WTC11 (cell line): ENCODE measurements around the gene RETREG3. TPM values are rescaled to one million over a fixed set of nuclear protein-coding genes. Genes with fewer than 3 reads are reported as not detected.
A peak's percentile ranks its signal among the peaks of the same experiment; 100 is the strongest.

Experiments
- ATAC-seq: fragments of 200-7000 bp; cut with Tn5 transposase; 2 replicates; pipeline ENCODE4 v1.10.0; 2021; ENCODE audit warnings: mild to moderate bottlenecking, moderate library complexity
- CTCF ChIA-PET: fragments of 300-600 bp; sonication (Branson Sonifier 250); formaldehyde crosslinking; loops from one replicate; lab custom pipeline; 2021; ENCODE audit warnings: antibody characterized with exemption; lab: Charles Lee
- POLR2A ChIA-PET: fragments of 350-600 bp; sonication (Branson Sonifier 250); formaldehyde crosslinking; loops from one replicate; lab custom pipeline; 2021; ENCODE audit warnings: antibody characterized with exemption; lab: Charles Lee
- DNase-seq: peaks from one replicate; pipeline ENCODE4 v3.0.0; 2021; ENCODE audit warnings: low spot score
- H3K27ac Mint-ChIP-seq: 2 replicates; pipeline ENCODE4 v1.8.0; 2021; ENCODE audit warnings: mixed read lengths
- H3K27me3 Mint-ChIP-seq: 2 replicates; pipeline ENCODE4 v1.8.0; 2021; ENCODE audit warnings: low read depth, mild to moderate bottlenecking, moderate library complexity, mixed read lengths
- H3K36me3 Mint-ChIP-seq: 2 replicates; pipeline ENCODE4 v1.8.0; 2021; ENCODE audit warnings: mixed read lengths
- H3K4me1 Mint-ChIP-seq: 2 replicates; pipeline ENCODE4 v1.8.0; 2022; ENCODE audit warnings: mixed read lengths
- H3K4me3 Mint-ChIP-seq: 2 replicates; pipeline ENCODE4 v1.8.0; 2021; ENCODE audit warnings: mild to moderate bottlenecking, moderate library complexity, mixed read lengths
- H3K9me3 Mint-ChIP-seq: 2 replicates; pipeline ENCODE4 v1.8.0; 2021; ENCODE audit warnings: mixed read lengths
- AFF4 ChIP-seq: sonication (generic); formaldehyde crosslinking; IDR thresholded peaks from 2 replicates; pipeline ENCODE4 v1.8.1; 2023; ENCODE audit warnings: mild to moderate bottlenecking, missing genetic modification reagents, borderline replicate concordance
- AR ChIP-seq: fragments of 250-450 bp; sonication (Bioruptor Pico); IDR thresholded peaks from 2 replicates; pipeline ENCODE4 v1.9.0; 2021; ENCODE audit warnings: mild to moderate bottlenecking
- ARID4B ChIP-seq: sonication (generic); formaldehyde crosslinking; IDR thresholded peaks from 2 replicates; pipeline ENCODE4 v1.8.0; 2023; ENCODE audit warnings: missing genetic modification reagents, mild to moderate bottlenecking, borderline replicate concordance
- FOXP4 ChIP-seq: sonication (generic); formaldehyde crosslinking; IDR thresholded peaks from 2 replicates; pipeline ENCODE4 v1.8.0; 2022; ENCODE audit warnings: mild to moderate bottlenecking, missing genetic modification reagents
- GRHL2 ChIP-seq: fragments of 250-450 bp; sonication (Bioruptor Pico); IDR thresholded peaks from 2 replicates; pipeline ENCODE4 v1.8.0; 2022; ENCODE audit warnings: mild to moderate bottlenecking, moderate library complexity; ENCODE audit not compliant: insufficient replicate concordance, severe bottlenecking
- NR3C1 ChIP-seq: sonication (generic); formaldehyde crosslinking; conservative IDR thresholded peaks from 2 replicates; pipeline ENCODE4 v1.8.1; 2023; ENCODE audit warnings: low read depth, mild to moderate bottlenecking, missing genetic modification reagents
- PRDM15 ChIP-seq: sonication (generic); formaldehyde crosslinking; IDR thresholded peaks from 2 replicates; pipeline ENCODE4 v1.8.0; 2022; ENCODE audit warnings: missing genetic modification reagents
- SOX15 ChIP-seq: fragments of 250-450 bp; sonication (Bioruptor Pico); IDR thresholded peaks from 2 replicates; pipeline ENCODE4 v1.9.0; 2021; ENCODE audit warnings: mild to moderate bottlenecking
- ZBTB21 ChIP-seq: sonication (generic); formaldehyde crosslinking; IDR thresholded peaks from 2 replicates; pipeline ENCODE4 v1.8.1; 2023; ENCODE audit warnings: mild to moderate bottlenecking, missing genetic modification reagents, borderline replicate concordance
- ZNF138 ChIP-seq: sonication (generic); formaldehyde crosslinking; conservative IDR thresholded peaks from 2 replicates; pipeline ENCODE4 v1.8.1; 2022; ENCODE audit warnings: mild to moderate bottlenecking, moderate library complexity, missing genetic modification reagents
- total RNA-seq: library from RNA; stranded (reverse); gene quantifications from 3 replicates; pipeline ENCODE4 v1.2.3, GENCODE V29; 2021

RETREG3 gene
- total RNA-seq, 1 experiment from 2014 or later = 40.4 TPM

- no peak for TF ChIP-seq AFF4 (CRISPR knock-in tag)
- TF ChIP-seq GRHL2 (CRISPR knock-in tag) = no peak
- TF ChIP-seq FOXP4 (CRISPR knock-in tag) = no peak
- no peak for TF ChIP-seq ZBTB21 (CRISPR knock-in tag)
- no peak for TF ChIP-seq SOX15
- TF ChIP-seq AR = no peak
Measured at GRCh38 chr17:42603318-42603717, 5.9 kb downstream of the RETREG3 start (continued).

- H3K9me3 Mint-ChIP-seq = no peaks in the 10 kb centered on the region
- no peaks in the 10 kb centered on the region for H3K4me1 Mint-ChIP-seq
- POLR2A ChIA-PET = no interaction called here
Measured at GRCh38 chr17:42598905-42599304, 10.3 kb downstream of the RETREG3 start.

More at GRCh38 chr17:42598905-42599304, 10.3 kb downstream of the RETREG3 start:
- no peak for TF ChIP-seq ZNF138
- TF ChIP-seq ARID4B = no peak
- no peak for TF ChIP-seq NR3C1 (CRISPR knock-in tag)
- TF ChIP-seq PRDM15 (CRISPR knock-in tag) = no peak
- Mint-ChIP-seq H3K4me3 (no peak overlapping the region), H3K36me3 (peaks cover 7% of the 10 kb centered on the region; the same call in 1 of the 2 replicates), H3K27me3 (no peaks in the 10 kb centered on the region), H3K27ac (peak overlapping the region; percentile 88)
- DNase-seq (no peak), ATAC-seq (no peak)
- CTCF ChIA-PET = interaction anchor here (0.7 to 2.0 kb wide), 5 partner anchors 11 to 75 kb away, joined by 3 to 8 read pairs (median 4); no protein-coding TSS in a partner anchor
